HK-2 (cell line): ENCODE data around the gene IL23A.

ENCODE experiments used
- DNase-seq: peaks from one replicate; pipeline ENCODE4 v3.0.0-alpha.2; 2018; ENCODE audit not compliant: unreplicated experiment

IL23A gene

GRCh38 chr12:56361487-56362129 is 22.9 kb downstream of the IL23A start:
- DNase-seq: no peak

GRCh38 chr12:56362130-56363059 is 23.7 kb downstream of the IL23A start, which contains the start of gene APOF:
Gene APOF, minus strand, starts transcription at chr12:56362857. Its CDS starts 112 bp downstream, at chr12:56362745.
- DNase-seq: no peak

GRCh38 chr12:56366948-56367347 is 28.3 kb downstream of the IL23A start:
- DNase-seq: no peak

- no peak for DNase-seq
Measured at GRCh38 chr12:56373515-56373914, 34.8 kb downstream of the IL23A start.

GRCh38 chr12:56374726-56375597 is 36.3 kb downstream of the IL23A start:
- DNase-seq: no peak

GRCh38 chr12:56375598-56376434 is 37.1 kb downstream of the IL23A start:
- no peak for DNase-seq

GRCh38 chr12:56377310-56377988 is 38.8 kb downstream of the IL23A start:
- DNase-seq: no peak

GRCh38 chr12:56377989-56378316 is 39.3 kb downstream of the IL23A start:
- DNase-seq: no peak

GRCh38 chr12:56382611-56383010 is 43.9 kb downstream of the IL23A start:
- no peak for DNase-seq

- DNase-seq: no peak
Measured at GRCh38 chr12:56385873-56386272, 47.2 kb downstream of the IL23A start.

GRCh38 chr12:56387152-56387736 is 48.6 kb downstream of the IL23A start:
- no peak for DNase-seq

- DNase-seq: no peak
Measured at GRCh38 chr12:56389412-56389811, 50.7 kb downstream of the IL23A start.
